Measurements from ENCODE around the gene SPEM1. TPM values are rescaled to one million over a fixed set of nuclear protein-coding genes. Genes with fewer than 3 reads are reported as not detected.
A peak's percentile ranks its signal among the peaks of the same experiment; 100 is the strongest.

Gene SPEM1
- total and polyA plus RNA-seq, 2 of the 13 experiments (the other 11 are each of a cell fraction or from before 2014, with no cell fraction given) = not detected

DNA sequence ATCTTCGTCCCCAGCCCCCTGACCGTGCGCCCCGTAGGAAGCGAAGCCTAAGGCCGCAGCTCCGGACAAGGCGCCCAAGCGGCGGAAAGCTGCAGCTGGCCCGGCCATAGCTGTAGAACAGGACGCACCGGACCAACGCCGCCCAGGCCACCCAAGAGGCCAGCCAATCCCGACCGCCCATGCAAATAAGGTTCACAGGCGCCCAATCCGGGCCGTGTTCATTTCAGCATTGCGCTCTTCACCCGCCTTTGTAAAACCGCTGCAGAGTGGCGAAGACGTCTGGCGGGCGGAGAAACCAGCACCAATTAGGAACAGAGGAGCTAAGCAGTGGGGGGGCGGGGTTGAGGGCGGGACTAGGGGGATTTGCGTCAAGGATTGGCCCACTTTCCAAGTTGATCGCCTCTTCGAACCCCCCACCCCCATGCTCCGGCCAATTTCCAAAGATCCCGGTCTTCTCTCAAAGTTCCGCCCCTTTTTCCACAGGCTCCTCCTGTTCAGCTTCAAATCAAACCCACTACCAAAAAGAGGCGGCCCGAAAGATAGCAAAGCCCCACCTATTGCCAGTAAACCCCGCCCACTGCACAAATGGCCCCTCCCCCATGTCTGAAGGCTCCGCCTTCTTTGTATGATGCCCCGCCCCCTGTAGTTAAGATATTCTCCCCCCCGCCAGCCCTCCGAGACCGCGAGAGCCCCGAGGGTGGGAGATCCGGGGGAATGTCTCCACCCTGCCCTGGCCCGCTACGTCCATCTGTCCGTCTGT lies 16.0 kb upstream of the SPEM1 start, which contains the start of gene TMEM256 (continued):
- TF ChIP-seq LCORL (IDR thresholded peaks at IDR 0.05) (no peak), LCORL (CRISPR knock-in tag; IDR thresholded peaks at IDR 0.05) (no peak), SOX6 (IDR thresholded peaks at IDR 0.05) (no peak), SOX6 (CRISPR knock-in tag; IDR thresholded peaks at IDR 0.05) (no peak), ZNF737 (CRISPR knock-in tag; IDR thresholded peaks at IDR 0.05; ENCODE audit: borderline replicate concordance) (no peak), HMG20B (CRISPR knock-in tag; conservative IDR thresholded peaks at IDR 0.05) (no peak), KLF16 (CRISPR knock-in tag; IDR thresholded peaks at IDR 0.05) (peak in 1 of 2 experiments; percentile 45; a peak in 2 of 4 replicates), HDAC1 (CRISPR knock-in tag; IDR thresholded peaks at IDR 0.05) (peak; percentile 22; the same call in 1 of the 2 replicates), ZBTB42 (CRISPR knock-in tag; IDR thresholded peaks at IDR 0.05) (0 out of 2 replicates have a peak, but pooled peaks have one; percentile 14), HOXA5 (CRISPR knock-in tag; IDR thresholded peaks at IDR 0.05) (peak; percentile 87; the same call in 1 of the 2 replicates), NONO (IDR thresholded peaks at IDR 0.05) (no peak), NONO (CRISPR knock-in tag; conservative IDR thresholded peaks at IDR 0.05) (0 out of 2 replicates have a peak, but pooled peaks have one; percentile 13), ZNF337 (CRISPR knock-in tag; IDR thresholded peaks at IDR 0.05; ENCODE audit: borderline replicate concordance, low read depth) (0 out of 2 replicates have a peak, but pooled peaks have one; percentile 27), ZNF331 (CRISPR knock-in tag; IDR thresholded peaks at IDR 0.05) (0 out of 2 replicates have a peak, but pooled peaks have one; percentile 27), WIZ (CRISPR knock-in tag; IDR thresholded peaks at IDR 0.05) (no peak), FOXK1 (CRISPR knock-in tag; IDR thresholded peaks at IDR 0.05; ENCODE audit: borderline replicate concordance, low read depth) (no peak; the same call in 1 of the 2 replicates)
- TF ChIP-seq, protein P1, sequence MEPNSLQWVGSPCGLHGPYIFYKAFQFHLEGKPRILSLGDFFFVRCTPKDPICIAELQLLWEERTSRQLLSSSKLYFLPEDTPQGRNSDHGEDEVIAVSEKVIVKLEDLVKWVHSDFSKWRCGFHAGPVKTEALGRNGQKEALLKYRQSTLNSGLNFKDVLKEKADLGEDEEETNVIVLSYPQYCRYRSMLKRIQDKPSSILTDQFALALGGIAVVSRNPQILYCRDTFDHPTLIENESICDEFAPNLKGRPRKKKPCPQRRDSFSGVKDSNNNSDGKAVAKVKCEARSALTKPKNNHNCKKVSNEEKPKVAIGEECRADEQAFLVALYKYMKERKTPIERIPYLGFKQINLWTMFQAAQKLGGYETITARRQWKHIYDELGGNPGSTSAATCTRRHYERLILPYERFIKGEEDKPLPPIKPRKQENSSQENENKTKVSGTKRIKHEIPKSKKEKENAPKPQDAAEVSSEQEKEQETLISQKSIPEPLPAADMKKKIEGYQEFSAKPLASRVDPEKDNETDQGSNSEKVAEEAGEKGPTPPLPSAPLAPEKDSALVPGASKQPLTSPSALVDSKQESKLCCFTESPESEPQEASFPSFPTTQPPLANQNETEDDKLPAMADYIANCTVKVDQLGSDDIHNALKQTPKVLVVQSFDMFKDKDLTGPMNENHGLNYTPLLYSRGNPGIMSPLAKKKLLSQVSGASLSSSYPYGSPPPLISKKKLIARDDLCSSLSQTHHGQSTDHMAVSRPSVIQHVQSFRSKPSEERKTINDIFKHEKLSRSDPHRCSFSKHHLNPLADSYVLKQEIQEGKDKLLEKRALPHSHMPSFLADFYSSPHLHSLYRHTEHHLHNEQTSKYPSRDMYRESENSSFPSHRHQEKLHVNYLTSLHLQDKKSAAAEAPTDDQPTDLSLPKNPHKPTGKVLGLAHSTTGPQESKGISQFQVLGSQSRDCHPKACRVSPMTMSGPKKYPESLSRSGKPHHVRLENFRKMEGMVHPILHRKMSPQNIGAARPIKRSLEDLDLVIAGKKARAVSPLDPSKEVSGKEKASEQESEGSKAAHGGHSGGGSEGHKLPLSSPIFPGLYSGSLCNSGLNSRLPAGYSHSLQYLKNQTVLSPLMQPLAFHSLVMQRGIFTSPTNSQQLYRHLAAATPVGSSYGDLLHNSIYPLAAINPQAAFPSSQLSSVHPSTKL (CRISPR knock-in tag; IDR thresholded peaks at IDR 0.05) = no peak
- TF ChIP-seq, protein P2, sequence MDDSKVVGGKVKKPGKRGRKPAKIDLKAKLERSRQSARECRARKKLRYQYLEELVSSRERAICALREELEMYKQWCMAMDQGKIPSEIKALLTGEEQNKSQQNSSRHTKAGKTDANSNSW (CRISPR knock-in tag; IDR thresholded peaks at IDR 0.05; ENCODE audit: borderline replicate concordance) = no peak
- TF ChIP-seq, protein P3, sequence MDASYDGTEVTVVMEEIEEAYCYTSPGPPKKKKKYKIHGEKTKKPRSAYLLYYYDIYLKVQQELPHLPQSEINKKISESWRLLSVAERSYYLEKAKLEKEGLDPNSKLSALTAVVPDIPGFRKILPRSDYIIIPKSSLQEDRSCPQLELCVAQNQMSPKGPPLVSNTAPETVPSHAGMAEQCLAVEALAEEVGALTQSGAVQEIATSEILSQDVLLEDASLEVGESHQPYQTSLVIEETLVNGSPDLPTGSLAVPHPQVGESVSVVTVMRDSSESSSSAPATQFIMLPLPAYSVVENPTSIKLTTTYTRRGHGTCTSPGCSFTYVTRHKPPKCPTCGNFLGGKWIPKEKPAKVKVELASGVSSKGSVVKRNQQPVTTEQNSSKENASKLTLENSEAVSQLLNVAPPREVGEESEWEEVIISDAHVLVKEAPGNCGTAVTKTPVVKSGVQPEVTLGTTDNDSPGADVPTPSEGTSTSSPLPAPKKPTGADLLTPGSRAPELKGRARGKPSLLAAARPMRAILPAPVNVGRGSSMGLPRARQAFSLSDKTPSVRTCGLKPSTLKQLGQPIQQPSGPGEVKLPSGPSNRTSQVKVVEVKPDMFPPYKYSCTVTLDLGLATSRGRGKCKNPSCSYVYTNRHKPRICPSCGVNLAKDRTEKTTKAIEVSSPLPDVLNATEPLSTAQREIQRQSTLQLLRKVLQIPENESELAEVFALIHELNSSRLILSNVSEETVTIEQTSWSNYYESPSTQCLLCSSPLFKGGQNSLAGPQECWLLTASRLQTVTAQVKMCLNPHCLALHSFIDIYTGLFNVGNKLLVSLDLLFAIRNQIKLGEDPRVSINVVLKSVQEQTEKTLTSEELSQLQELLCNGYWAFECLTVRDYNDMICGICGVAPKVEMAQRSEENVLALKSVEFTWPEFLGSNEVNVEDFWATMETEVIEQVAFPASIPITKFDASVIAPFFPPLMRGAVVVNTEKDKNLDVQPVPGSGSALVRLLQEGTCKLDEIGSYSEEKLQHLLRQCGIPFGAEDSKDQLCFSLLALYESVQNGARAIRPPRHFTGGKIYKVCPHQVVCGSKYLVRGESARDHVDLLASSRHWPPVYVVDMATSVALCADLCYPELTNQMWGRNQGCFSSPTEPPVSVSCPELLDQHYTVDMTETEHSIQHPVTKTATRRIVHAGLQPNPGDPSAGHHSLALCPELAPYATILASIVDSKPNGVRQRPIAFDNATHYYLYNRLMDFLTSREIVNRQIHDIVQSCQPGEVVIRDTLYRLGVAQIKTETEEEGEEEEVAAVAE (CRISPR knock-in tag; IDR thresholded peaks at IDR 0.05; ENCODE audit: borderline replicate concordance) = peak; percentile 98
- TF ChIP-seq, protein P4, sequence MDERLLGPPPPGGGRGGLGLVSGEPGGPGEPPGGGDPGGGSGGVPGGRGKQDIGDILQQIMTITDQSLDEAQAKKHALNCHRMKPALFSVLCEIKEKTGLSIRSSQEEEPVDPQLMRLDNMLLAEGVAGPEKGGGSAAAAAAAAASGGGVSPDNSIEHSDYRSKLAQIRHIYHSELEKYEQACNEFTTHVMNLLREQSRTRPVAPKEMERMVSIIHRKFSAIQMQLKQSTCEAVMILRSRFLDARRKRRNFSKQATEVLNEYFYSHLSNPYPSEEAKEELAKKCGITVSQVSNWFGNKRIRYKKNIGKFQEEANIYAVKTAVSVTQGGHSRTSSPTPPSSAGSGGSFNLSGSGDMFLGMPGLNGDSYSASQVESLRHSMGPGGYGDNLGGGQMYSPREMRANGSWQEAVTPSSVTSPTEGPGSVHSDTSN (CRISPR knock-in tag; IDR thresholded peaks at IDR 0.05) = no peak
